Measurements from ENCODE around the gene PIK3R4. TPM values are rescaled to one million over a fixed set of nuclear protein-coding genes. Genes with fewer than 3 reads are reported as not detected.

Gene PIK3R4
- polyA plus RNA-seq, 4 donors = 19.1 to 32.4 (median 28.3) TPM

DNA sequence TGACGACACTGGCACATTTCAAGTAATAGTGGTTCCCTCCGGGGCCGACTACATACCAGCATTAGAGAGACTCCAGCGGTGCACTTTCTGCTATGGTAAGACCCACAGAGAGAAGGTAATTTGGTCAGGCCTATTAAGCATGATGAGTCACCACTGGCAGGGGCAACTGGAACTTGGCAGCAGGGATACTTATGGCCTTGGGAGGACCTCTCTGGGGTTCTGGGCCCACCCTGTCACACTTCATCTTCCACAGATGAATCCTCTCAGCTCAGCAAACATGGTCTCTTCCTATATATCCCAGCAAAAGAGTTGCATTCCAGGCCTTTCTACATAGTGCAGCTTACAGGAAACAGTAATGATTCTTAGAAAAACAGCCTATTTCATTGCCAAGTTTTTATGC, 88.0 kb downstream of the PIK3R4 start:
- no peak for FAIRE-seq
- WGBS, 3 donors = 75 to 98% (median 90%) methylated on average over 4 of the region's 4 CpGs
- Histone ChIP-seq H3K27me3 (ENCODE audit: control insufficient read depth in 3 of 3, insufficient read depth in 3 of 3, low read length in 3 of 3) (no peaks in the 10 kb centered on the region), H3K9me3 (ENCODE audit: control insufficient read depth in 2 of 2, insufficient read depth in 1 of 2, low read depth in 1 of 2, low read length in 1 of 2) (no peaks in the 10 kb centered on the region), H3K27ac (ENCODE audit: low read depth in 1 of 3, low read length in 2 of 3) (no peak overlapping the region), H3K4me1 (ENCODE audit: control insufficient read depth in 3 of 3, insufficient read depth in 2 of 3, low read depth in 1 of 3, low read length in 2 of 3) (no peaks in the 10 kb centered on the region), H3K4me3 (ENCODE audit: low read depth in 1 of 3, low read length in 3 of 3) (no peak overlapping the region), H3K36me3 (ENCODE audit: control insufficient read depth in 3 of 3, insufficient read depth in 2 of 3, low read depth in 1 of 3, low read length in 3 of 3) (peaks cover 0 to 6% (median 0%) of the 10 kb centered on the region in 3 donors)
- DNase-seq = no peak

DNA sequence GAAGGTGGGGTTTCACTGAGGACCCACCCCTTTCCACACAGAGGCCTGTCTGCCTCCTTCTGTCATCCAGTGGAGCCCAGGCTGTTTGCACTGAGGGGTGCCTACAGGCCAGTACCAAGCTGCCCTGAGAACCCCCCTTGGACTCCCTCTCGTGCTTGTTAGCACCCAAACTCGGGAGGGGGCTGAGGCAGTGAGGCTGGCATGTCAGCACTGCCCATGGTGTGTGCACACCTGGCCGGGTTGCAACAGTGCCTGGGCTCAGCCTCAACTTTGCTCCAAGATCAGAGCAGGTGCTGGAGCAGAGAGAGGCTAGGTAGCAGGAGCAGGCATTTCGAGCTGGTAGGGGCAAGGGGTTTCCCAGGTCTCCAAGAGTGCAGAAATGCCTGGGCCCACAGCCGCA, 90.0 kb downstream of the PIK3R4 start:
- DNase-seq (no peak), FAIRE-seq (no peak)
- WGBS, 3 donors = 91 to 97% (median 95%) methylated on average over 5 of the region's 5 CpGs
- no peaks in the 10 kb centered on the region for H3K4me1 ChIP-seq (ENCODE audit: control insufficient read depth in 3 of 3, insufficient read depth in 2 of 3, low read depth in 1 of 3, low read length in 2 of 3)
- peaks cover 0 to 6% (median 0%) of the 10 kb centered on the region in 3 donors for H3K36me3 ChIP-seq (ENCODE audit: control insufficient read depth in 3 of 3, insufficient read depth in 2 of 3, low read depth in 1 of 3, low read length in 3 of 3)
- no peak overlapping the region for H3K4me3 ChIP-seq (ENCODE audit: low read depth in 1 of 3, low read length in 3 of 3)
- no peaks in the 10 kb centered on the region for H3K9me3 ChIP-seq (ENCODE audit: control insufficient read depth in 2 of 2, insufficient read depth in 1 of 2, low read depth in 1 of 2, low read length in 1 of 2)
- no peak overlapping the region for H3K27ac ChIP-seq (ENCODE audit: low read depth in 1 of 3, low read length in 2 of 3)
- no peaks in the 10 kb centered on the region for H3K27me3 ChIP-seq (ENCODE audit: control insufficient read depth in 3 of 3, insufficient read depth in 3 of 3, low read length in 3 of 3)

DNA sequence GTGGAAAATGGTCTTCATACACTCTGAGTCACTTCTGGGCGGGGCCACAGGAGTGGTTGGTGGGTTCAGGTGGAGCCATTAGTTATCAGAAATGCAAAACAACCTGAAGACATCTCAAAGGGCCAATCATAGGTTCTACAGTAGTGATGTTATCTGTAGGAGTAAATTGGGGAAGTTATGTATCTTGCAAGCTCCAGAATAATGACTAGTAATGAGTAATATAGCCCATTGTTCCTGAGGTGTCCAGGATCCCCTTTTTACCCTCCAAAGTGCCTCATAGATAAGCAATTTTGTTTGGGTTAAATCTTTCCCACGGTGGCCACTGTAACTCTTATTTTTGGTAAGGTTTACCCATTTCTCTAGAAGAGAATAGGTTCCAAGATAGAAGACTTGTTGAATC, 91.7 kb downstream of the PIK3R4 start:
- no peak for FAIRE-seq
- no peak for DNase-seq
- H3K9me3 ChIP-seq (ENCODE audit: control insufficient read depth in 2 of 2, insufficient read depth in 1 of 2, low read depth in 1 of 2, low read length in 1 of 2) = no peaks in the 10 kb centered on the region
- H3K27me3 ChIP-seq (ENCODE audit: control insufficient read depth in 3 of 3, insufficient read depth in 3 of 3, low read length in 3 of 3) = no peaks in the 10 kb centered on the region
- H3K27ac ChIP-seq (ENCODE audit: low read depth in 1 of 3, low read length in 2 of 3) = no peak overlapping the region
- WGBS, 3 donors = 82 to 88% (median 83%) methylated on average over 2 of the region's 2 CpGs
- peaks cover 0 to 6% (median 0%) of the 10 kb centered on the region in 3 donors for H3K36me3 ChIP-seq (ENCODE audit: control insufficient read depth in 3 of 3, insufficient read depth in 2 of 3, low read depth in 1 of 3, low read length in 3 of 3)
- no peak overlapping the region for H3K4me3 ChIP-seq (ENCODE audit: low read depth in 1 of 3, low read length in 3 of 3)
- no peaks in the 10 kb centered on the region for H3K4me1 ChIP-seq (ENCODE audit: control insufficient read depth in 3 of 3, insufficient read depth in 2 of 3, low read depth in 1 of 3, low read length in 2 of 3)

DNA sequence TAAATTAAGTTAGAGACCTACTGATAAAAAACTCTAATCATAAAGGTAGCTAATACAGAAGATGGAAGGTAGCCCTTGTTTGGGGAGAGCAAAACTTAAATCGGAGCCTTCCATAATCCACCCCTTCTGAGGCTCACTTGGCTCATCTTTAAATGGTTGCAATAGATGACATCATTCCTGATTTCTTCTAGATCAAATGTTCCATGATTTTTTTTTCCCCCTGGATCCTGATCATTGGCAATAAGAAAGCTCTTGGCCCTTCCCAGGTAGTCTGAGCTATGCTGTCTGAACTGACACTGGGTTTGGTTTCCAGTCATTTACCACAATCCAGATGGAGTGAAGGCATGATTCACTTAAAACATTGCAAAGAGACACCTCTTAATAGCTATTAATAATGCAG, 92.5 kb downstream of the PIK3R4 start:
- FAIRE-seq (no peak), DNase-seq (no peak)
- no peaks in the 10 kb centered on the region for H3K9me3 ChIP-seq (ENCODE audit: control insufficient read depth in 2 of 2, insufficient read depth in 1 of 2, low read depth in 1 of 2, low read length in 1 of 2)
- H3K4me1 ChIP-seq (ENCODE audit: control insufficient read depth in 3 of 3, insufficient read depth in 2 of 3, low read depth in 1 of 3, low read length in 2 of 3) = no peaks in the 10 kb centered on the region
- H3K36me3 ChIP-seq (ENCODE audit: control insufficient read depth in 3 of 3, insufficient read depth in 2 of 3, low read depth in 1 of 3, low read length in 3 of 3) = peaks cover 0 to 6% (median 0%) of the 10 kb centered on the region in 3 donors
- H3K27me3 ChIP-seq (ENCODE audit: control insufficient read depth in 3 of 3, insufficient read depth in 3 of 3, low read length in 3 of 3) = no peaks in the 10 kb centered on the region
- WGBS, 3 donors = 94 to 100% (median 100%) methylated on average over 1 of the region's 1 CpG
- H3K4me3 ChIP-seq (ENCODE audit: low read depth in 1 of 3, low read length in 3 of 3) = no peak overlapping the region
- H3K27ac ChIP-seq (ENCODE audit: low read depth in 1 of 3, low read length in 2 of 3) = no peak overlapping the region

DNA sequence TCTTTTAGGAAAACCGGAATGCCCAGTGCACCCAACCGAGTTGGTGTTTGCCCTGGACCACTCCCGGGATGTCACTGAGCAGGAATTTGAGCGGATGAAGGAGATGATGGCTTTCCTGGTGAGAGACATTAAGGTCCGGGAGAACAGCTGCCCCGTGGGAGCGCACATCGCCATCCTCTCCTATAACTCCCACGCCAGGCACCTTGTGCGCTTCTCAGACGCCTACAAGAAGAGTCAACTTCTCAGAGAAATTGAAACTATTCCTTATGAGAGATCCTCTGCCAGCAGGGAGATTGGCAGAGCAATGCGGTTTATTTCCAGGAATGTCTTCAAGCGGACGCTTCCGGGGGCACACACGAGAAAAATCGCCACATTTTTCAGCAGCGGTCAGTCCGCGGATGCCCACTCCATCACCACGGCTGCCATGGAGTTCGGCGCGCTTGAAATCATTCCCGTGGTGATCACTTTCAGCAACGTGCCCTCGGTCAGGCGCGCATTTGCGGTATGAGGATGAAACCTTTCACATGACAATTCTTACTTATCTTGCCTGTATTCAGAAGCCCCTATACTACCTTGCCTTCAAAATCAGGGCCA, 97.5 kb downstream of the PIK3R4 start:
- WGBS, 3 donors = 92 to 94% (median 93%) methylated on average over 30 of the region's 30 CpGs
- no peak for FAIRE-seq

DNA sequence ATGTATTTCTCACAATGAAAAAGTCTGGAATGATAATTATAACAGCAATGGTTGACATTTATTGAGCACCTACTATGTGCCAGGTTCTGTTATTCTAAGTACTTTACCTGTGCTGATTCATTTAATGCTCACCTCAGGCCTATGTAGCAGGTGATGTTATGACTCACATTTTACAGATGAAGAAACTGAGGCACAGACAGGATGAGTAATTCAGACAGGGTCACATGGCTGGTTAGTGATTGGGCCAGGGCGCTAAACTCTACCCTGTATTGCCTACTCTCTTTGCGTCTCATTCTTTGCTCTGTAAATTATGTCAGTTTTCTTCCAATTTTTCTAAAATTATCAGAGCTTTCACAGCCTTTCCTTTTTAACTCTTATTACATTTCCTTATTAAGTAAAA, 98.3 kb downstream of the PIK3R4 start:
- Histone ChIP-seq H3K36me3 (ENCODE audit: control insufficient read depth in 3 of 3, insufficient read depth in 2 of 3, low read depth in 1 of 3, low read length in 3 of 3) (no peaks in the 10 kb centered on the region), H3K27me3 (ENCODE audit: control insufficient read depth in 3 of 3, insufficient read depth in 3 of 3, low read length in 3 of 3) (no peaks in the 10 kb centered on the region), H3K27ac (ENCODE audit: low read depth in 1 of 3, low read length in 2 of 3) (no peak overlapping the region), H3K9me3 (ENCODE audit: control insufficient read depth in 2 of 2, insufficient read depth in 1 of 2, low read depth in 1 of 2, low read length in 1 of 2) (no peaks in the 10 kb centered on the region), H3K4me1 (ENCODE audit: control insufficient read depth in 3 of 3, insufficient read depth in 2 of 3, low read depth in 1 of 3, low read length in 2 of 3) (no peaks in the 10 kb centered on the region), H3K4me3 (ENCODE audit: low read depth in 1 of 3, low read length in 3 of 3) (no peak overlapping the region)
- no peak for DNase-seq
- WGBS, 3 donors = 92 to 100% (median 98%) methylated on average over 2 of the region's 2 CpGs
- FAIRE-seq = no peak

More for the DNA sequence above, 97.5 kb downstream of the PIK3R4 start:
- Histone ChIP-seq H3K27me3 (ENCODE audit: control insufficient read depth in 3 of 3, insufficient read depth in 3 of 3, low read length in 3 of 3) (no peaks in the 10 kb centered on the region), H3K27ac (ENCODE audit: low read depth in 1 of 3, low read length in 2 of 3) (no peak overlapping the region), H3K4me1 (ENCODE audit: control insufficient read depth in 3 of 3, insufficient read depth in 2 of 3, low read depth in 1 of 3, low read length in 2 of 3) (no peaks in the 10 kb centered on the region), H3K36me3 (ENCODE audit: control insufficient read depth in 3 of 3, insufficient read depth in 2 of 3, low read depth in 1 of 3, low read length in 3 of 3) (no peaks in the 10 kb centered on the region), H3K9me3 (ENCODE audit: control insufficient read depth in 2 of 2, insufficient read depth in 1 of 2, low read depth in 1 of 2, low read length in 1 of 2) (no peaks in the 10 kb centered on the region), H3K4me3 (ENCODE audit: low read depth in 1 of 3, low read length in 3 of 3) (no peak overlapping the region)
- no peak for DNase-seq

DNA sequence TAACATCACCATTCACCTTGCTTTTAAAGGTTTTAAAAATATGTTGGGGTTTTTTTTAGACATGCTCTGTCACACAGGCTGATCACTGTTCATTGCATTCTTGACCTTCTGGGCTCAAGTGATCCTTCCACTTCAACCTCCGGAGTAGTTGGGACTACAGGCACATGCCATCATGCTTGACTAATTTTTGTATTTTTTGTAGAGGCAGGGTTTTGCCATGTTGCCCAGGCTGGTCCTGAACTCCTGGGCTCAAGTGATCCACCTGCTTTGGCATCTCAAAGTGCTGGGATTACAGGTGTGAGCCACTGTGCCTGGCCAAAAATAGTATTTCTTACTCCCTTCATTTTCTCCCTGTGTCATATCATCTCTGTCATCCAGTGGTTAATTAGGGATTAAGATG, 101.4 kb downstream of the PIK3R4 start:
- Histone ChIP-seq H3K9me3 (ENCODE audit: control insufficient read depth in 2 of 2, insufficient read depth in 1 of 2, low read depth in 1 of 2, low read length in 1 of 2) (no peaks in the 10 kb centered on the region), H3K27ac (ENCODE audit: low read depth in 1 of 3, low read length in 2 of 3) (no peak overlapping the region), H3K27me3 (ENCODE audit: control insufficient read depth in 3 of 3, insufficient read depth in 3 of 3, low read length in 3 of 3) (no peaks in the 10 kb centered on the region), H3K36me3 (ENCODE audit: control insufficient read depth in 3 of 3, insufficient read depth in 2 of 3, low read depth in 1 of 3, low read length in 3 of 3) (no peaks in the 10 kb centered on the region), H3K4me1 (ENCODE audit: control insufficient read depth in 3 of 3, insufficient read depth in 2 of 3, low read depth in 1 of 3, low read length in 2 of 3) (no peaks in the 10 kb centered on the region), H3K4me3 (ENCODE audit: low read depth in 1 of 3, low read length in 3 of 3) (no peak overlapping the region)
- WGBS, 3 donors = 66 to 85% (median 85%) methylated on average over 1 of the region's 1 CpG
- DNase-seq (no peak), FAIRE-seq (no peak)

DNA sequence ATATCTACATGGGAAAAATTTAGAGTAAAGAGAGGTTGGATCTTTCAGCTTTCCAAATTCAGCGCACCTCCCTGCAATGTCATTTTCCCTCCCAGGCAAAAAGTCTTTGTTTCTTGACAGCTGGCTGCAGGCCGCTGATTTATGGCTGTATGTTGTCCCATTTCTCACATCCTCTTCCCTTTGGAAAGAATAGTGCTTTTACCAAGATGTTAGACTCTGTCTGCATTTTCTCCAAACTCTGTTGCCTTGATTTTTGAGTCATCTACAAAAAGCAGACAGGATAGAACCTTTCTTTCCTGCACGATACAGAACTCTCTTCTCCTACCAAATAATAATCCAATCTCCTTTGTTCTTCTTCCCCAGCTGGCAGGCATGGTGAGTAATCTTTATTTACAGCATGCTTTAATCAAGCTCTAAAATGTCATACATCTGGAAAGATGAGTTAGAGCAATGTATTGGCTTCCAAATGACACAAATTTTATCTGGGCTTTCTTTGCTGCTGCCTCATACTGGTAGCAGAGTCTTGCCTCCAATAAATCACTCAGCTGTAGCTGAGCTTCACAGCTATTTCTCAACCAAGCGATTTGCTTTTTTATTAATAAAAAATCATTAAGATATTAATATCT, 101.9 kb downstream of the PIK3R4 start:
- WGBS, 3 donors = 66 to 85% (median 82%) methylated on average over 4 of the region's 4 CpGs
- no peak overlapping the region for H3K4me3 ChIP-seq (ENCODE audit: low read depth in 1 of 3, low read length in 3 of 3)
- H3K27ac ChIP-seq (ENCODE audit: low read depth in 1 of 3, low read length in 2 of 3) = no peak overlapping the region
- FAIRE-seq = no peak
- no peak for DNase-seq
- H3K4me1 ChIP-seq (ENCODE audit: control insufficient read depth in 3 of 3, insufficient read depth in 2 of 3, low read depth in 1 of 3, low read length in 2 of 3) = no peaks in the 10 kb centered on the region
- no peaks in the 10 kb centered on the region for H3K9me3 ChIP-seq (ENCODE audit: control insufficient read depth in 2 of 2, insufficient read depth in 1 of 2, low read depth in 1 of 2, low read length in 1 of 2)
- no peaks in the 10 kb centered on the region for H3K36me3 ChIP-seq (ENCODE audit: control insufficient read depth in 3 of 3, insufficient read depth in 2 of 3, low read depth in 1 of 3, low read length in 3 of 3)
- H3K27me3 ChIP-seq (ENCODE audit: control insufficient read depth in 3 of 3, insufficient read depth in 3 of 3, low read length in 3 of 3) = no peaks in the 10 kb centered on the region

DNA sequence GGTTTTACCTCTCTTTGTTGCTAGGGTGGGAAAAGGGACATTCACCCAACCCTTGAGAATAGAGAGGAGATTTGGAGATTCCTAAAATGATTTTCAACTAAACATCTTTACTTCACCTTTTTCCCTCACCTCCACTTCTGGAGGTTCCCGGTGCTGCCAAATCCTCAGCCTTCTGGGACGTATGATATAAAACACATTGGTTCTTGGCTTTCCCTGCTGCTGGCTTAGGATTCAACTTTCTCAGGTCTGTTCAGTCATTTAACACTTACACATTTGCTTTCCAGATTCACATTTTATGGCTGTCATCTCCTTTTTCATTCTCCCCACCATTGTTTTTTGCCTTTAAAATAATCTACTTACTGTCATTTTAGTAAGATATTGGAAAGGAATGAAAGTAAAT, 106.6 kb downstream of the PIK3R4 start:
- Histone ChIP-seq H3K27ac (ENCODE audit: low read depth in 1 of 3, low read length in 2 of 3) (no peak overlapping the region), H3K4me3 (ENCODE audit: low read depth in 1 of 3, low read length in 3 of 3) (no peak overlapping the region), H3K9me3 (ENCODE audit: control insufficient read depth in 2 of 2, insufficient read depth in 1 of 2, low read depth in 1 of 2, low read length in 1 of 2) (no peaks in the 10 kb centered on the region), H3K27me3 (ENCODE audit: control insufficient read depth in 3 of 3, insufficient read depth in 3 of 3, low read length in 3 of 3) (peaks cover 0 to 2% (median 0%) of the 10 kb centered on the region in 3 donors), H3K36me3 (ENCODE audit: control insufficient read depth in 3 of 3, insufficient read depth in 2 of 3, low read depth in 1 of 3, low read length in 3 of 3) (no peaks in the 10 kb centered on the region), H3K4me1 (ENCODE audit: control insufficient read depth in 3 of 3, insufficient read depth in 2 of 3, low read depth in 1 of 3, low read length in 2 of 3) (no peaks in the 10 kb centered on the region)
- DNase-seq (no peak), FAIRE-seq (no peak)
- WGBS, 3 donors = 86 to 96% (median 91%) methylated on average over 2 of the region's 2 CpGs

All from small intestine (tissue), 7 donors.